Lung (tissue), 12 donors: ENCODE data around the gene MAN2B2. TPM values are rescaled to one million over a fixed set of nuclear protein-coding genes. Genes with fewer than 3 reads are reported as not detected.

ENCODE experiments used
- ATAC-seq: fragments of 200-7000 bp; cut with Tn5 transposase; one replicate; pipeline ENCODE4 v1.9.1; 2020; ENCODE audit warnings: moderate number of reproducible peaks; ENCODE audit not compliant: insufficient read depth, low FRiP score
- DNase-seq, 3 donors: peaks; one replicate each; pipeline ENCODE4 v3.0.0-alpha.2; 2013 to 2017
- H3K27ac ChIP-seq, 2 donors: one replicate each; pipeline ENCODE4 v1.5.1; 2013; ENCODE audit warnings: mild to moderate bottlenecking in 2 of 2, moderate library complexity in 2 of 2, control low read depth in 1 of 2, inconsistent platforms in 1 of 2, low read depth in 1 of 2, low read length in 1 of 2
- H3K27me3 ChIP-seq, 3 donors: one replicate each; pipeline ENCODE4 v1.5.1; 2013; ENCODE audit warnings: low read length in 2 of 3; ENCODE audit not compliant: control insufficient read depth in 3 of 3, insufficient read depth in 3 of 3
- H3K36me3 ChIP-seq, 4 donors: one replicate each; pipeline ENCODE4 v1.5.1; 2013; ENCODE audit warnings: low read length in 4 of 4, mild to moderate bottlenecking in 1 of 4, moderate library complexity in 1 of 4; ENCODE audit not compliant: control insufficient read depth in 4 of 4, insufficient read depth in 4 of 4
- H3K4me1 ChIP-seq, 5 donors: one replicate each; pipeline ENCODE4 v1.5.1; 2013; ENCODE audit warnings: low read length in 5 of 5, mild to moderate bottlenecking in 2 of 5, moderate library complexity in 1 of 5; ENCODE audit not compliant: control insufficient read depth in 5 of 5, insufficient read depth in 5 of 5
- H3K4me3 ChIP-seq: one replicate; pipeline ENCODE4 v1.5.1; 2013; ENCODE audit warnings: mild to moderate bottlenecking, control low read depth, moderate library complexity
- H3K9ac ChIP-seq, 2 donors: one replicate each; pipeline ENCODE4 v1.5.1; 2013; ENCODE audit warnings: low read length in 2 of 2, control low read depth in 1 of 2; ENCODE audit not compliant: insufficient read depth in 1 of 2
- H3K9me3 ChIP-seq, 4 donors: one replicate each; pipeline ENCODE4 v1.5.1; 2013; ENCODE audit warnings: low read length in 3 of 4, mild to moderate bottlenecking in 1 of 4, moderate library complexity in 1 of 4; ENCODE audit not compliant: control insufficient read depth in 4 of 4, insufficient read depth in 3 of 4
- WGBS, 2 donors: extraction: QIAGEN DNeasy Blood & Tissue Kit; methylation state at CpG; one replicate each; pipeline ENCODE4 v1.1.7; 2013; 5-methylcytosine and 5-hydroxymethylcytosine counted together
- polyA plus RNA-seq, 2 donors: library from polyadenylated mRNA; stranded (reverse); fragments of 200-250 nt; gene quantifications; one replicate each; pipeline ENCODE4 v1.2.1, GENCODE V29; 2013
- total RNA-seq, 2 donors: library from RNA; depleted of rRNA in 1 of 2; stranded (reverse); fragments of >200 nt in 1 of 2; gene quantifications; one replicate each; pipeline ENCODE4 v1.2.1, GENCODE V29; 2014 to 2021
- TF ChIP-seq, protein P1 (sequence below): IDR thresholded peaks from 2 replicates; pipeline ENCODE4 v1.5.1; 2012; ENCODE audit warnings: mild to moderate bottlenecking; ENCODE audit errors: control extremely low read depth, extremely low read depth
- donor health status: control.
- donor health status: control.
- donor health status: Bipolar disorder and iron deficiency.
- donor health status: healthy.
- donor health status: DM: yes; HTN: yes; CAD: no.

The MAN2B2 gene
- total and polyA plus RNA-seq, 4 donors, result 6.5 to 36.1 (median 16.5) TPM

DNA sequence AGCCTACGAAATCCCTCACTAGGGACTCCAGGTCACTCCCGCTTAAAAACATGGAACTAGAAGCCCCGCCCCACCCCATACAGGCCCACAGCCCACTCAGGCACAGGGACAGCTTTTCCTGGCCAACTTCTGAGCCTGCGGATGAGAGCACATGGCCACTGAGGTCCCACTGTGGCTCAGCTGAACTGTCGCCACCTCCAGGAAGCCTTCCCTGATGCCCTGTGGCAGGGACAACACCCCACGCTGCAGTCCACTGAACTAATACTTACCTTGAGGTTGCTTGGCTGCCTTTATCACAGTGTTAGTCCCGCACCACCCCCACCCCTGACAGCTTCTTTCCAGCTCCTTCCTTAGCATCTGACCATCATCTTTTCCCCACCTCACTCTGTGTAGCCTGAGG, 39.3 kb upstream of the MAN2B2 start:
- peaks cover 0 to 21% (median 0%) of the 10 kb centered on the region in 4 donors for H3K9me3 ChIP-seq
- H3K4me3 ChIP-seq, result no peak overlapping the region
- H3K4me1 ChIP-seq, result no peaks in the 10 kb centered on the region
- no peak overlapping the region for H3K27ac ChIP-seq
- H3K9ac ChIP-seq, result no peak overlapping the region
- H3K27me3 ChIP-seq, result peaks cover 0 to 9% (median 0%) of the 10 kb centered on the region in 3 donors
- no peak for ATAC-seq
- whole genome bisulfite sequencing, 2 donors, result 88 to 94% methylated on average over 7 of the region's 7 CpGs
- H3K36me3 ChIP-seq, result no peaks in the 10 kb centered on the region
- TF ChIP-seq, protein P1, sequence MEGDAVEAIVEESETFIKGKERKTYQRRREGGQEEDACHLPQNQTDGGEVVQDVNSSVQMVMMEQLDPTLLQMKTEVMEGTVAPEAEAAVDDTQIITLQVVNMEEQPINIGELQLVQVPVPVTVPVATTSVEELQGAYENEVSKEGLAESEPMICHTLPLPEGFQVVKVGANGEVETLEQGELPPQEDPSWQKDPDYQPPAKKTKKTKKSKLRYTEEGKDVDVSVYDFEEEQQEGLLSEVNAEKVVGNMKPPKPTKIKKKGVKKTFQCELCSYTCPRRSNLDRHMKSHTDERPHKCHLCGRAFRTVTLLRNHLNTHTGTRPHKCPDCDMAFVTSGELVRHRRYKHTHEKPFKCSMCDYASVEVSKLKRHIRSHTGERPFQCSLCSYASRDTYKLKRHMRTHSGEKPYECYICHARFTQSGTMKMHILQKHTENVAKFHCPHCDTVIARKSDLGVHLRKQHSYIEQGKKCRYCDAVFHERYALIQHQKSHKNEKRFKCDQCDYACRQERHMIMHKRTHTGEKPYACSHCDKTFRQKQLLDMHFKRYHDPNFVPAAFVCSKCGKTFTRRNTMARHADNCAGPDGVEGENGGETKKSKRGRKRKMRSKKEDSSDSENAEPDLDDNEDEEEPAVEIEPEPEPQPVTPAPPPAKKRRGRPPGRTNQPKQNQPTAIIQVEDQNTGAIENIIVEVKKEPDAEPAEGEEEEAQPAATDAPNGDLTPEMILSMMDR, result no peak
- no peak for DNase-seq

DNA sequence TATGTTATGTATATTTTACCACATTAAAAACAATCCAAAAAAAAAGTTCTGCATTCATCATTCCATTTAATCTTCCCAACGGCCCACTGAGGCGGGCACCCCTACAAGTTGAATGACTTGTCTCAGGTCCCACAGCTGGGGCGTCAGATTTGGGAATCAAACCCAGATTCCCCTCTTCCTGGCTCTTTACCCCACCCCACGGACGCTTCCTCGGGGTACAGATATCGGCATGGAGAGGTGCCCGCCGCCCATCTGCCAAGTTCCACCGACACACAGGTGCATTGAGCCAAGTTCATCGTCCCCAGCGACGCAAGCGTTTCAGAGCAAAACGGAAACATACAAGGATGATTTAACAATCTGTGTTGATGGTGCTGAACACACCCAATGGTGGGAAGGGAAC, 36.9 kb upstream of the MAN2B2 start:
- Histone ChIP-seq H3K9me3 (peaks cover 0 to 19% (median 0%) of the 10 kb centered on the region in 4 donors), H3K27me3 (peaks cover 0 to 9% (median 0%) of the 10 kb centered on the region in 3 donors), H3K4me3 (no peak overlapping the region), H3K9ac (no peak overlapping the region), H3K4me1 (no peaks in the 10 kb centered on the region), H3K27ac (no peak overlapping the region), H3K36me3 (no peaks in the 10 kb centered on the region)
- TF ChIP-seq, protein P1, result no peak
- 90 to 97% methylated on average over 15 of the region's 15 CpGs for WGBS, 2 donors
- DNase-seq (no peak), ATAC-seq (no peak)

DNA sequence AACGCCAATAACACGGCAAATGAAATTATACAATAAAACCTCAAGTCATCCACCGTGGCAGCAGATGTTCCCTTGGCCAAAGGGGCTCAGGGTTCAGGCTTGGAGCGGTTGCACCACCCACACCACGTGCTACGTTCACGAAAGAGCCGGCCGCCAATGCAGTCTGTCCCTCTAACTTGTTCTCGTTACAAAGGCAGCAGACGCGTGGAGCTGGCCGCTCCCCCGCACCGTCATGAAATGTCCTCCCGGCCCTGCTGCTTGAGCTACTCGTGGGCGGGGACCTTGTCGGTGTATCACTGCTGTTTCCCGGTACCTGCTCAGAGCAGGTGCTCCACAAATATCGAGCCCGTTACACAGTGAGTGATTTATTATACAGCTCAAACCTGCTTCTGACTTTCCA, 36.4 kb upstream of the MAN2B2 start:
- no peak overlapping the region for H3K4me3 ChIP-seq
- DNase-seq (no peak), ATAC-seq (no peak)
- TF ChIP-seq, protein P1, result no peak
- no peaks in the 10 kb centered on the region for H3K4me1 ChIP-seq
- H3K27me3 ChIP-seq, result peaks cover 0 to 9% (median 0%) of the 10 kb centered on the region in 3 donors
- H3K27ac ChIP-seq, result no peak overlapping the region
- peaks cover 0 to 19% (median 0%) of the 10 kb centered on the region in 4 donors for H3K9me3 ChIP-seq
- H3K9ac ChIP-seq, result no peak overlapping the region
- 49 to 55% methylated on average over 22 of the region's 22 CpGs for WGBS, 2 donors
- no peaks in the 10 kb centered on the region for H3K36me3 ChIP-seq
